ENCODE measurements around the gene XYLT1.

- TF ChIP-seq CTCF (optimal IDR thresholded peaks at IDR 0.05 in 1 of 3, IDR thresholded peaks at IDR 0.05 in 1 of 3, conservative IDR thresholded peaks at IDR 0.05 in 1 of 3; ENCODE audit: extremely low read depth in 1 of 3, insufficient read depth in 2 of 3, low read length in 3 of 3) (no peak), EZH2 (IDR thresholded peaks at IDR 0.05; ENCODE audit: low read length) (no peak)
Observed at GRCh38 chr16:17304491-17305119, 166.2 kb downstream of the XYLT1 start.
